Neural cell (in vitro differentiated cells): ENCODE data around the gene SLC38A4. TPM values are rescaled to one million over a fixed set of nuclear protein-coding genes. Genes with fewer than 3 reads are reported as not detected.

Experiments used
- H2AFZ ChIP-seq: fragments of 200-600, 300-800 bp; sonication (generic), shearing (Covaris generic); 2 replicates; pipeline ENCODE4 v1.6.0; 2014; ENCODE audit warnings: low read depth, mild to moderate bottlenecking, antibody characterized with exemption, low read length, moderate library complexity
- H3F3A ChIP-seq: fragments of 200-600 bp; shearing (Covaris generic); 2 replicates; pipeline ENCODE4 v1.6.1; 2016; ENCODE audit warnings: mild to moderate bottlenecking, moderate library complexity, mixed read lengths, antibody characterized with exemption, low read length; ENCODE audit not compliant: insufficient read depth, poor library complexity, severe bottlenecking
- H3K27ac ChIP-seq: fragments of 200-600, 300-800 bp; sonication (generic), shearing (Covaris generic); 2 replicates; pipeline ENCODE4 v1.5.1; 2014; ENCODE audit warnings: mild to moderate bottlenecking, low read length, moderate library complexity
- H3K27me3 ChIP-seq: fragments of 300-800, 200-600 bp; sonication (generic), shearing (Covaris generic); 2 replicates; pipeline ENCODE4 v1.6.0; 2014; ENCODE audit warnings: mild to moderate bottlenecking, low read depth, low read length, moderate library complexity; ENCODE audit not compliant: insufficient read depth
- H3K36me3 ChIP-seq: fragments of 300-800, 200-600 bp; sonication (generic), shearing (Covaris generic); 2 replicates; pipeline ENCODE4 v1.5.1; 2014; ENCODE audit warnings: mild to moderate bottlenecking, antibody characterized with exemption, low read length, moderate library complexity; ENCODE audit not compliant: insufficient read depth
- H3K4me2 ChIP-seq: fragments of 300-800, 200-600 bp; sonication (generic), shearing (Covaris generic); 2 replicates; pipeline ENCODE4 v1.6.0; 2014; ENCODE audit warnings: mild to moderate bottlenecking, low read length
- H3K4me3 ChIP-seq: fragments of 300-800, 200-600 bp; sonication (generic), shearing (Covaris generic); 2 replicates; pipeline ENCODE4 v1.5.1; 2014; ENCODE audit warnings: mild to moderate bottlenecking, low read length, moderate library complexity
- H3K79me2 ChIP-seq: fragments of 200-600 bp; shearing (Covaris generic); replicated peaks from 2 replicates; pipeline ENCODE4 v1.6.0; 2014; ENCODE audit warnings: mild to moderate bottlenecking, low read length, moderate library complexity; ENCODE audit not compliant: insufficient read depth
- H3K9ac ChIP-seq: fragments of 300-800, 200-600 bp; sonication (generic), shearing (Covaris generic); 2 replicates; pipeline ENCODE4 v1.6.1; 2016; ENCODE audit warnings: mild to moderate bottlenecking, low read length, mixed read lengths
- H3K9me2 ChIP-seq: fragments of 200-600 bp; shearing (Covaris generic); 2 replicates; pipeline ENCODE4 v1.6.1; 2016; ENCODE audit warnings: mild to moderate bottlenecking, low read length, mixed read lengths; ENCODE audit not compliant: insufficient read depth
- H3K9me3 ChIP-seq: fragments of 200-600, 300-800 bp; sonication (generic), shearing (Covaris generic); 2 replicates; pipeline ENCODE4 v1.6.1; 2016; ENCODE audit warnings: mild to moderate bottlenecking, mixed run types, low read length, moderate library complexity, mixed read lengths
- H4K20me1 ChIP-seq: fragments of 200-600 bp; shearing (Covaris generic); 2 replicates; pipeline ENCODE4 v1.6.1; 2016; ENCODE audit warnings: mild to moderate bottlenecking, mixed run types; ENCODE audit not compliant: insufficient read depth
- EP300 ChIP-seq: fragments of 450-650 bp; conservative IDR thresholded peaks from 2 replicates; pipeline ENCODE4 v1.6.1; 2014; ENCODE audit warnings: antibody characterized with exemption, mild to moderate bottlenecking, moderate library complexity; ENCODE audit not compliant: poor library complexity, severe bottlenecking
- EZH2 ChIP-seq: fragments of 200-600, 300-800 bp; shearing (Covaris generic), sonication (generic); IDR thresholded peaks from 2 replicates; pipeline ENCODE4 v1.6.1; 2014; ENCODE audit warnings: antibody characterized with exemption, low read length, borderline replicate concordance, mild to moderate bottlenecking; ENCODE audit not compliant: insufficient read depth, poor library complexity, severe bottlenecking
- MXI1 ChIP-seq: fragments of 450-650 bp; conservative IDR thresholded peaks from 2 replicates; pipeline ENCODE4 v1.6.1; 2014; ENCODE audit warnings: antibody characterized with exemption, mild to moderate bottlenecking; ENCODE audit not compliant: poor library complexity, severe bottlenecking
- POLR2AphosphoS5 ChIP-seq: IDR thresholded peaks from 2 replicates; pipeline ENCODE4 v1.6.1; 2012
- RAD21 ChIP-seq: fragments of 450-650 bp; conservative IDR thresholded peaks from 2 replicates; pipeline ENCODE4 v1.6.1; 2014; ENCODE audit warnings: antibody characterized with exemption, mild to moderate bottlenecking, moderate library complexity
- SMC3 ChIP-seq: fragments of 450-650 bp; conservative IDR thresholded peaks from 2 replicates; pipeline ENCODE4 v1.6.1; 2014; ENCODE audit warnings: antibody characterized with exemption, mild to moderate bottlenecking, moderate library complexity; ENCODE audit not compliant: poor library complexity
- TAF1 ChIP-seq: IDR thresholded peaks from 2 replicates; pipeline ENCODE4 v1.6.1; 2012; ENCODE audit warnings: low read depth
- polyA plus RNA-seq: library from polyadenylated mRNA; depleted of rRNA; stranded (reverse); fragments of >200 nt; gene quantifications from 2 replicates; pipeline ENCODE4 v1.2.3, GENCODE V29; 2014
- TF ChIP-seq, protein P1 (sequence below): IDR thresholded peaks from 2 replicates; pipeline ENCODE4 v1.6.1; 2012; ENCODE audit warnings: borderline replicate concordance
- TF ChIP-seq, protein P2 (sequence below): fragments of 450-650 bp; IDR thresholded peaks from 2 replicates; pipeline ENCODE4 v1.5.1; 2014; ENCODE audit warnings: antibody characterized with exemption, mild to moderate bottlenecking, moderate library complexity; ENCODE audit not compliant: poor library complexity, severe bottlenecking

SLC38A4 gene
- polyA plus RNA-seq, 1 donor from 2014 or later = not detected

GRCh38 chr12:46818642-46819041 is 7.2 kb downstream of the SLC38A4 start:
- no peaks in the 10 kb centered on the region for H4K20me1 ChIP-seq
- H3K27me3 ChIP-seq = peaks cover 2% of the 10 kb centered on the region
- no peak overlapping the region for H2AFZ ChIP-seq
- TF ChIP-seq EZH2 (no peak), TAF1 (no peak), MXI1 (no peak), SMC3 (no peak), RAD21 (no peak), POLR2AphosphoS5 (no peak), EP300 (no peak)
- TF ChIP-seq, protein P1, sequence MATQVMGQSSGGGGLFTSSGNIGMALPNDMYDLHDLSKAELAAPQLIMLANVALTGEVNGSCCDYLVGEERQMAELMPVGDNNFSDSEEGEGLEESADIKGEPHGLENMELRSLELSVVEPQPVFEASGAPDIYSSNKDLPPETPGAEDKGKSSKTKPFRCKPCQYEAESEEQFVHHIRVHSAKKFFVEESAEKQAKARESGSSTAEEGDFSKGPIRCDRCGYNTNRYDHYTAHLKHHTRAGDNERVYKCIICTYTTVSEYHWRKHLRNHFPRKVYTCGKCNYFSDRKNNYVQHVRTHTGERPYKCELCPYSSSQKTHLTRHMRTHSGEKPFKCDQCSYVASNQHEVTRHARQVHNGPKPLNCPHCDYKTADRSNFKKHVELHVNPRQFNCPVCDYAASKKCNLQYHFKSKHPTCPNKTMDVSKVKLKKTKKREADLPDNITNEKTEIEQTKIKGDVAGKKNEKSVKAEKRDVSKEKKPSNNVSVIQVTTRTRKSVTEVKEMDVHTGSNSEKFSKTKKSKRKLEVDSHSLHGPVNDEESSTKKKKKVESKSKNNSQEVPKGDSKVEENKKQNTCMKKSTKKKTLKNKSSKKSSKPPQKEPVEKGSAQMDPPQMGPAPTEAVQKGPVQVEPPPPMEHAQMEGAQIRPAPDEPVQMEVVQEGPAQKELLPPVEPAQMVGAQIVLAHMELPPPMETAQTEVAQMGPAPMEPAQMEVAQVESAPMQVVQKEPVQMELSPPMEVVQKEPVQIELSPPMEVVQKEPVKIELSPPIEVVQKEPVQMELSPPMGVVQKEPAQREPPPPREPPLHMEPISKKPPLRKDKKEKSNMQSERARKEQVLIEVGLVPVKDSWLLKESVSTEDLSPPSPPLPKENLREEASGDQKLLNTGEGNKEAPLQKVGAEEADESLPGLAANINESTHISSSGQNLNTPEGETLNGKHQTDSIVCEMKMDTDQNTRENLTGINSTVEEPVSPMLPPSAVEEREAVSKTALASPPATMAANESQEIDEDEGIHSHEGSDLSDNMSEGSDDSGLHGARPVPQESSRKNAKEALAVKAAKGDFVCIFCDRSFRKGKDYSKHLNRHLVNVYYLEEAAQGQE = no peak
- TF ChIP-seq, protein P2, sequence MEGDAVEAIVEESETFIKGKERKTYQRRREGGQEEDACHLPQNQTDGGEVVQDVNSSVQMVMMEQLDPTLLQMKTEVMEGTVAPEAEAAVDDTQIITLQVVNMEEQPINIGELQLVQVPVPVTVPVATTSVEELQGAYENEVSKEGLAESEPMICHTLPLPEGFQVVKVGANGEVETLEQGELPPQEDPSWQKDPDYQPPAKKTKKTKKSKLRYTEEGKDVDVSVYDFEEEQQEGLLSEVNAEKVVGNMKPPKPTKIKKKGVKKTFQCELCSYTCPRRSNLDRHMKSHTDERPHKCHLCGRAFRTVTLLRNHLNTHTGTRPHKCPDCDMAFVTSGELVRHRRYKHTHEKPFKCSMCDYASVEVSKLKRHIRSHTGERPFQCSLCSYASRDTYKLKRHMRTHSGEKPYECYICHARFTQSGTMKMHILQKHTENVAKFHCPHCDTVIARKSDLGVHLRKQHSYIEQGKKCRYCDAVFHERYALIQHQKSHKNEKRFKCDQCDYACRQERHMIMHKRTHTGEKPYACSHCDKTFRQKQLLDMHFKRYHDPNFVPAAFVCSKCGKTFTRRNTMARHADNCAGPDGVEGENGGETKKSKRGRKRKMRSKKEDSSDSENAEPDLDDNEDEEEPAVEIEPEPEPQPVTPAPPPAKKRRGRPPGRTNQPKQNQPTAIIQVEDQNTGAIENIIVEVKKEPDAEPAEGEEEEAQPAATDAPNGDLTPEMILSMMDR = no peak
- H3K36me3 ChIP-seq = no peaks in the 10 kb centered on the region
- H3K4me3 ChIP-seq = no peak overlapping the region
- no peaks in the 10 kb centered on the region for H3K9me2 ChIP-seq
- no peak overlapping the region for H3K9ac ChIP-seq
- H3F3A ChIP-seq = no peaks in the 10 kb centered on the region
- H3K79me2 ChIP-seq = no peaks in the 10 kb centered on the region
- no peaks in the 10 kb centered on the region for H3K9me3 ChIP-seq
- H3K4me2 ChIP-seq = no peak overlapping the region
- no peak overlapping the region for H3K27ac ChIP-seq

DNA sequence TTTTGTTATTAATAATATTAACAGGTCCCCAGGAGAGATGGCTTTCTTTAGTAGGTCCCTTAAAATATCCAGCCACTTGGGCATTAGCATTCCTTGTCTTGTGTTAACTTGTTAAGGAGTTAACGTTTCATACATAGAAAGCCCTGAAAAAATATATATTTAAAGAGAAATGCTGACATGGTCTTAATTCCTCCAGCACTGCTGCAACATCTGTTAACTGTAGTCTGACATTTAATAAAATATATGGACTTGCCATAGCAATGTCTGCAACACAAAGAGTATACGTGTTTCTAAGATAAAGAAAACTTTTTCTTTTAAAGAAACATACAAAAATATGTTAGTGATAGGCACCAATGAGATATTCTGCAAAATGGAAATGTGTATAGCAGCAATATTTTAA is 10.0 kb downstream of the SLC38A4 start:
- H3K9ac ChIP-seq = no peak overlapping the region
- H2AFZ ChIP-seq = no peak overlapping the region
- H3K4me2 ChIP-seq = no peak overlapping the region
- no peaks in the 10 kb centered on the region for H3F3A ChIP-seq
- no peaks in the 10 kb centered on the region for H4K20me1 ChIP-seq
- TF ChIP-seq, protein P1 = no peak
- TF ChIP-seq TAF1 (no peak), RAD21 (no peak), EP300 (no peak), POLR2AphosphoS5 (no peak), SMC3 (no peak), EZH2 (no peak), MXI1 (no peak)
- TF ChIP-seq, protein P2 = no peak
- H3K9me3 ChIP-seq = no peaks in the 10 kb centered on the region
- no peaks in the 10 kb centered on the region for H3K9me2 ChIP-seq
- H3K27ac ChIP-seq = no peak overlapping the region
- H3K4me3 ChIP-seq = no peak overlapping the region
- no peaks in the 10 kb centered on the region for H3K79me2 ChIP-seq
- no peaks in the 10 kb centered on the region for H3K27me3 ChIP-seq
- no peaks in the 10 kb centered on the region for H3K36me3 ChIP-seq
